KOPT-K1 (cell line): Measurements from ENCODE around the gene OTOS.

Experiments
- H3K27ac ChIP-seq: fragments of 200-600 bp; sonication (generic); 2 replicates; pipeline ENCODE4 v1.5.1; 2016; ENCODE audit warnings: antibody characterized with exemption, mild to moderate bottlenecking, low read depth, low read length; ENCODE audit not compliant: poor library complexity, severe bottlenecking
- H3K36me3 ChIP-seq: fragments of 200-600 bp; sonication (generic); 2 replicates; pipeline ENCODE4 v1.5.1; 2017; ENCODE audit warnings: antibody characterized with exemption, mild to moderate bottlenecking, low read length, moderate library complexity; ENCODE audit not compliant: insufficient read depth
- H3K9me3 ChIP-seq: fragments of 200-600 bp; sonication (generic); 2 replicates; pipeline ENCODE4 v1.5.1; 2017; ENCODE audit warnings: antibody characterized with exemption, low read length, mild to moderate bottlenecking; ENCODE audit not compliant: insufficient read depth, poor library complexity, severe bottlenecking

The OTOS gene

GRCh38 chr2:240172071-240172895 is 31.8 kb upstream of the OTOS start:
- H3K27ac ChIP-seq, result no peak overlapping the region
- no peaks in the 10 kb centered on the region for H3K36me3 ChIP-seq
- H3K9me3 ChIP-seq, result peaks cover 8% of the 10 kb centered on the region

GRCh38 chr2:240170883-240171282 is 30.4 kb upstream of the OTOS start:
- Histone ChIP-seq H3K27ac (no peak overlapping the region), H3K36me3 (no peaks in the 10 kb centered on the region), H3K9me3 (peaks cover 8% of the 10 kb centered on the region)

- peaks cover 8% of the 10 kb centered on the region for H3K9me3 ChIP-seq
- H3K27ac ChIP-seq, result no peak overlapping the region
- H3K36me3 ChIP-seq, result no peaks in the 10 kb centered on the region
Observed at GRCh38 chr2:240170354-240170735, 29.9 kb upstream of the OTOS start.

GRCh38 chr2:240169486-240170353 is 29.3 kb upstream of the OTOS start:
- no peak overlapping the region for H3K27ac ChIP-seq
- H3K36me3 ChIP-seq, result no peaks in the 10 kb centered on the region
- H3K9me3 ChIP-seq, result peaks cover 8% of the 10 kb centered on the region

GRCh38 chr2:240168546-240169361 is 28.3 kb upstream of the OTOS start:
- H3K36me3 ChIP-seq, result no peaks in the 10 kb centered on the region

GRCh38 chr2:240168041-240168440 is 27.6 kb upstream of the OTOS start:
- Histone ChIP-seq H3K36me3 (no peaks in the 10 kb centered on the region), H3K9me3 (peaks cover 4% of the 10 kb centered on the region), H3K27ac (no peak overlapping the region)

More at GRCh38 chr2:240168546-240169361, 28.3 kb upstream of the OTOS start:
- Histone ChIP-seq H3K9me3 (peaks cover 8% of the 10 kb centered on the region), H3K27ac (no peak overlapping the region)

GRCh38 chr2:240167588-240167880 is 27.1 kb upstream of the OTOS start:
- Histone ChIP-seq H3K27ac (no peak overlapping the region), H3K9me3 (no peaks in the 10 kb centered on the region)

GRCh38 chr2:240166761-240167587 is 26.5 kb upstream of the OTOS start:
- no peaks in the 10 kb centered on the region for H3K36me3 ChIP-seq
- no peak overlapping the region for H3K27ac ChIP-seq
- no peaks in the 10 kb centered on the region for H3K9me3 ChIP-seq

More at GRCh38 chr2:240167588-240167880, 27.1 kb upstream of the OTOS start:
- no peaks in the 10 kb centered on the region for H3K36me3 ChIP-seq

GRCh38 chr2:240166191-240166590 is 25.7 kb upstream of the OTOS start:
- H3K27ac ChIP-seq, result no peak overlapping the region
- H3K9me3 ChIP-seq, result no peaks in the 10 kb centered on the region
- H3K36me3 ChIP-seq, result no peaks in the 10 kb centered on the region

- Histone ChIP-seq H3K27ac (no peak overlapping the region), H3K9me3 (no peaks in the 10 kb centered on the region), H3K36me3 (no peaks in the 10 kb centered on the region)
Observed at GRCh38 chr2:240165661-240166060, 25.2 kb upstream of the OTOS start.

GRCh38 chr2:240165034-240165433 is 24.6 kb upstream of the OTOS start:
- Histone ChIP-seq H3K27ac (no peak overlapping the region), H3K36me3 (no peaks in the 10 kb centered on the region), H3K9me3 (no peaks in the 10 kb centered on the region)

- no peaks in the 10 kb centered on the region for H3K9me3 ChIP-seq
- no peak overlapping the region for H3K27ac ChIP-seq
- H3K36me3 ChIP-seq, result no peaks in the 10 kb centered on the region
Observed at GRCh38 chr2:240164586-240164985, 24.1 kb upstream of the OTOS start.

GRCh38 chr2:240163844-240164574 is 23.6 kb upstream of the OTOS start:
- Histone ChIP-seq H3K9me3 (no peaks in the 10 kb centered on the region), H3K36me3 (no peaks in the 10 kb centered on the region)

More at GRCh38 chr2:240163844-240164574, 23.6 kb upstream of the OTOS start:
- no peak overlapping the region for H3K27ac ChIP-seq
